Ishikawa (cell line): ENCODE measurements around the gene TYR.

ENCODE experiments used
- CEBPB ChIP-seq: IDR thresholded peaks from 2 replicates; pipeline ENCODE4 v1.6.1; 2012
- CREB1 ChIP-seq: IDR thresholded peaks from 2 replicates; pipeline ENCODE4 v1.6.1; 2012; ENCODE audit warnings: low read depth
- EP300 ChIP-seq: IDR thresholded peaks from 2 replicates; pipeline ENCODE4 v1.6.1; 2012; ENCODE audit warnings: borderline replicate concordance
- FOXM1 ChIP-seq: IDR thresholded peaks from 2 replicates; pipeline ENCODE4 v1.6.1; 2012; ENCODE audit warnings: low read depth, borderline replicate concordance
- NFIC ChIP-seq: IDR thresholded peaks from 2 replicates; pipeline ENCODE4 v1.6.1; 2012
- RAD21 ChIP-seq: IDR thresholded peaks from 2 replicates; pipeline ENCODE4 v1.6.1; 2012; ENCODE audit warnings: low read depth
- REST ChIP-seq: IDR thresholded peaks from 2 replicates; pipeline ENCODE4 v1.6.1; 2012; ENCODE audit warnings: low read depth, mild to moderate bottlenecking
- TAF1 ChIP-seq: IDR thresholded peaks from 2 replicates; pipeline ENCODE4 v1.6.1; 2012; ENCODE audit warnings: low read depth, mild to moderate bottlenecking
- TCF12 ChIP-seq: IDR thresholded peaks from 2 replicates; pipeline ENCODE4 v1.6.1; 2012; ENCODE audit warnings: low read depth
- ZBTB7A ChIP-seq: IDR thresholded peaks from 2 replicates; pipeline ENCODE4 v1.6.1; 2012; ENCODE audit warnings: low read depth
- TF ChIP-seq, protein P1 (sequence below): IDR thresholded peaks from 2 replicates; pipeline ENCODE4 v1.6.1; 2012
- TF ChIP-seq, protein P2 (sequence below): IDR thresholded peaks from 2 replicates; pipeline ENCODE4 v1.6.1; 2012

DNA sequence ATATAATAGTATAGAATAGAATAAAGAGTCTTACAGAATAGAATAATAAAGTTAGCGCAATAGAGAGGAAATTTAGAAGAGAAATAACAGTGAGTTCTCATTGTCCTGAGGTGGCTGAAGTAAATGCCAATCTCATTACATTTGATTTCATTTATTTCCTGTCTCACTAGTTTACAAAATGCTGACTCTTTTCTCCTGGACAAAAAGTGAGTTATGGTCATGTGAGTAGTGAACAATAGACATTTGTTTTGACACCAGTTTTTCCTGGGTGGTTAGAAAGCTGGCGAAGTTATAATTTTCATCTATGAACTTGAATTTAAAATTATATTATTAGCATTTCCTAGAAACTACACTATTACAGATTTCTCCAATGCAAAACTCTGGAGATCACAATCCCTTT lies 143.7 kb downstream of the TYR start:
- TF ChIP-seq RAD21 (no peak), NFIC (no peak), TCF12 (no peak), REST (no peak), TAF1 (no peak), ZBTB7A (no peak), FOXM1 (no peak), CREB1 (no peak), EP300 (no peak), CEBPB (no peak)
- TF ChIP-seq, protein P1, sequence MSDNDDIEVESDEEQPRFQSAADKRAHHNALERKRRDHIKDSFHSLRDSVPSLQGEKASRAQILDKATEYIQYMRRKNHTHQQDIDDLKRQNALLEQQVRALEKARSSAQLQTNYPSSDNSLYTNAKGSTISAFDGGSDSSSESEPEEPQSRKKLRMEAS: no peak
- TF ChIP-seq, protein P2, sequence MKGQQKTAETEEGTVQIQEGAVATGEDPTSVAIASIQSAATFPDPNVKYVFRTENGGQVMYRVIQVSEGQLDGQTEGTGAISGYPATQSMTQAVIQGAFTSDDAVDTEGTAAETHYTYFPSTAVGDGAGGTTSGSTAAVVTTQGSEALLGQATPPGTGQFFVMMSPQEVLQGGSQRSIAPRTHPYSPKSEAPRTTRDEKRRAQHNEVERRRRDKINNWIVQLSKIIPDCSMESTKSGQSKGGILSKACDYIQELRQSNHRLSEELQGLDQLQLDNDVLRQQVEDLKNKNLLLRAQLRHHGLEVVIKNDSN: no peak
